ENCODE data around the gene PCSK5.
"Not testable (repeated sequence)": the region's sequence is repeated elsewhere in the genome, so short reads cannot be mapped to it uniquely, and the experiment has no call there.

The PCSK5 gene

DNA sequence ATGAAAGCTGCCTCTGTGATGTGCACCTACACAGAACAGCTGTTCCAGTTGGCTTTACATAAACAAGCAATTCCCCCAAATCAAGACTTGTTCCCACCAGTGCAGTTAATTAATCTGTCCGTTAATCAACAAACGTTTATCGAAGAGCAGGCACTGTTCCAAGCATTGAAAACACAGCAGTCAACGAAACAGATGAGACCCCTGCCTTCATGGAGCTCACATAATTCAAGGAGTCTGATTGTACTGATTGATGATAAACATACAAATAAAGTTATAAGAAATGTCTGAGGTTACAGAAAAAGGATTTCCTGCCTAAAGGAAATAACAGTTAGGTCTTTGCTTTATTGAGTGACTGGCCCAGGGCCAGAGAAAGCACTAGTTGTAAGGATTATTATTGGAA is 26.2 kb upstream of the PCSK5 start:
- Histone ChIP-seq H3K9ac (ENCODE audit: low read length) (no peak overlapping the region), H3K9me2 (replicated peaks; ENCODE audit: insufficient read depth, low read length) (no peaks in the 10 kb centered on the region), H3K4me3 (ENCODE audit: insufficient read depth, low read length, poor library complexity, severe bottlenecking) (no peak overlapping the region), H3K27me3 (ENCODE audit: low read length) (no peaks in the 10 kb centered on the region), H3K36me3 (ENCODE audit: low read length) (no peaks in the 10 kb centered on the region), H3K79me2 (ENCODE audit: insufficient read depth, low read length) (no peaks in the 10 kb centered on the region), H3F3A (ENCODE audit: insufficient read depth) (no peaks in the 10 kb centered on the region), H4K20me1 (ENCODE audit: low read depth, low read length) (no peaks in the 10 kb centered on the region), H3K27ac (ENCODE audit: low read depth, low read length) (no peak overlapping the region), H2AFZ (ENCODE audit: low read depth, low read length, severe bottlenecking) (no peak overlapping the region), H3K9me3 (ENCODE audit: insufficient read depth, low read length) (no peaks in the 10 kb centered on the region), H3K4me2 (ENCODE audit: low read depth, low read length, poor library complexity, severe bottlenecking) (no peak overlapping the region)
- TF ChIP-seq, protein P1, sequence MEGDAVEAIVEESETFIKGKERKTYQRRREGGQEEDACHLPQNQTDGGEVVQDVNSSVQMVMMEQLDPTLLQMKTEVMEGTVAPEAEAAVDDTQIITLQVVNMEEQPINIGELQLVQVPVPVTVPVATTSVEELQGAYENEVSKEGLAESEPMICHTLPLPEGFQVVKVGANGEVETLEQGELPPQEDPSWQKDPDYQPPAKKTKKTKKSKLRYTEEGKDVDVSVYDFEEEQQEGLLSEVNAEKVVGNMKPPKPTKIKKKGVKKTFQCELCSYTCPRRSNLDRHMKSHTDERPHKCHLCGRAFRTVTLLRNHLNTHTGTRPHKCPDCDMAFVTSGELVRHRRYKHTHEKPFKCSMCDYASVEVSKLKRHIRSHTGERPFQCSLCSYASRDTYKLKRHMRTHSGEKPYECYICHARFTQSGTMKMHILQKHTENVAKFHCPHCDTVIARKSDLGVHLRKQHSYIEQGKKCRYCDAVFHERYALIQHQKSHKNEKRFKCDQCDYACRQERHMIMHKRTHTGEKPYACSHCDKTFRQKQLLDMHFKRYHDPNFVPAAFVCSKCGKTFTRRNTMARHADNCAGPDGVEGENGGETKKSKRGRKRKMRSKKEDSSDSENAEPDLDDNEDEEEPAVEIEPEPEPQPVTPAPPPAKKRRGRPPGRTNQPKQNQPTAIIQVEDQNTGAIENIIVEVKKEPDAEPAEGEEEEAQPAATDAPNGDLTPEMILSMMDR (IDR thresholded peaks at IDR 0.05; ENCODE audit: insufficient read depth, low read length, poor library complexity, severe bottlenecking) = no peak
- TF ChIP-seq EZH2phosphoT487 (conservative IDR thresholded peaks at IDR 0.05; ENCODE audit: low read length) = no peak

DNA sequence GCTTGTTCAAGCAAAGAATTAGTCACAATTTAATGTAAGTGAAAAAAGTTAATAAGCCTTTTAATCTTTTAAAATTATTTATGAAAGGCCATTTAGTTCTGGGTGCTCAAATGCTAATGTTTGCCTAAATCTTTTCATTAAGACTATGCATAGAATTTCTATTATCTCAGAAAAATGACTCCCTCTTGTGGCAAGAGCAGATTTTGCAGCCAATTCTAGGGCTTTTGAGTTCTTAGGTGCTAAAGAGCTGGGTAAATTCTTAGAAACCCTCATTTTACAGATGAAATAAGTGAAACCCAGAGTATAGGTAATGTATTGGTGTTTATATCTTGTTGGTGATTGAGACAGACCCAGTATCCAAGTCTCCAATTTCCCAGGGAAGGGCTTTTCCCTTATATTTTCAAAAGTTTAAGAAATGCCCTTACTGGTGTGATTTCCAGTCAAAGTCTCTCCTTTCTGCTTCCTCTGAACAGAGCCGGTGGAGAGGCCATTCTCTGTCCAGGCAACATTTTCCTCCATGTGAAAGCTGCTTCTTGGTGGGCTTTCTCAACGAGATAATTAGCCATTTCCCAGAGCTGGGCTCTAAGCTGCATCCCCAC is 24.1 kb upstream of the PCSK5 start:
- Histone ChIP-seq H3K4me3 (ENCODE audit: insufficient read depth, low read length, poor library complexity, severe bottlenecking) (no peak overlapping the region), H3K4me2 (ENCODE audit: low read depth, low read length, poor library complexity, severe bottlenecking) (no peak overlapping the region), H2AFZ (ENCODE audit: low read depth, low read length, severe bottlenecking) (no peak overlapping the region), H3K9ac (ENCODE audit: low read length) (no peak overlapping the region), H3K27me3 (ENCODE audit: low read length) (no peaks in the 10 kb centered on the region), H4K20me1 (ENCODE audit: low read depth, low read length) (no peaks in the 10 kb centered on the region), H3K79me2 (ENCODE audit: insufficient read depth, low read length) (no peaks in the 10 kb centered on the region), H3K9me3 (ENCODE audit: insufficient read depth, low read length) (no peaks in the 10 kb centered on the region), H3F3A (ENCODE audit: insufficient read depth) (no peaks in the 10 kb centered on the region), H3K27ac (ENCODE audit: low read depth, low read length) (no peak overlapping the region), H3K36me3 (ENCODE audit: low read length) (no peaks in the 10 kb centered on the region), H3K9me2 (replicated peaks; ENCODE audit: insufficient read depth, low read length) (no peaks in the 10 kb centered on the region)
- TF ChIP-seq EZH2phosphoT487 (conservative IDR thresholded peaks at IDR 0.05; ENCODE audit: low read length) = no peak
- TF ChIP-seq, protein P1 (IDR thresholded peaks at IDR 0.05; ENCODE audit: insufficient read depth, low read length, poor library complexity, severe bottlenecking) = peak; percentile 74

DNA sequence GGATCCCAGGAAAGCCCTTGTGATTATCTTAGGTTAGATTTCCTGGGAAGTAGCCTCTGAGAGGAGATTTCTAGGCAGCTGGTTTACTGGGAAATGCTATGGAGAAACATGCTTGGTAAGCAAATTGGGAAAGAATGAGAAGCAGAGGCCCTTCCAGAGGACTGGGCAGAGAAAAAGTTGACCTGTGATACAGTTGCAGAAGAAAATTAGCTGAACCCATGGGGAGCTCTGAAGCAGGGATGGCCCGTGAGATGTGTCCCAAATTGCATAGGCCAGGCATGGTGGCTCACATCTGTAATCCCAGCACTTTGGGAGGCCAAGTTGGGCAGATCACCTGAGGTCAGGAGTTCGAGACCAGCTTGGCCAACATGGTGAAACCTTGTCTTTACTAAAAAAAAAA is 21.9 kb upstream of the PCSK5 start:
- not testable (repeated sequence) for H3K27me3 ChIP-seq (ENCODE audit: low read length); H3K4me2 ChIP-seq (ENCODE audit: low read depth, low read length, poor library complexity, severe bottlenecking); H3K79me2 ChIP-seq (ENCODE audit: insufficient read depth, low read length); H3K27ac ChIP-seq (ENCODE audit: low read depth, low read length); H3K9me3 ChIP-seq (ENCODE audit: insufficient read depth, low read length); H3F3A ChIP-seq (ENCODE audit: insufficient read depth); H4K20me1 ChIP-seq (ENCODE audit: low read depth, low read length); H3K4me3 ChIP-seq (ENCODE audit: insufficient read depth, low read length, poor library complexity, severe bottlenecking); H3K9me2 ChIP-seq (replicated peaks; ENCODE audit: insufficient read depth, low read length); H3K9ac ChIP-seq (ENCODE audit: low read length); H3K36me3 ChIP-seq (ENCODE audit: low read length); H2AFZ ChIP-seq (ENCODE audit: low read depth, low read length, severe bottlenecking)

DNA sequence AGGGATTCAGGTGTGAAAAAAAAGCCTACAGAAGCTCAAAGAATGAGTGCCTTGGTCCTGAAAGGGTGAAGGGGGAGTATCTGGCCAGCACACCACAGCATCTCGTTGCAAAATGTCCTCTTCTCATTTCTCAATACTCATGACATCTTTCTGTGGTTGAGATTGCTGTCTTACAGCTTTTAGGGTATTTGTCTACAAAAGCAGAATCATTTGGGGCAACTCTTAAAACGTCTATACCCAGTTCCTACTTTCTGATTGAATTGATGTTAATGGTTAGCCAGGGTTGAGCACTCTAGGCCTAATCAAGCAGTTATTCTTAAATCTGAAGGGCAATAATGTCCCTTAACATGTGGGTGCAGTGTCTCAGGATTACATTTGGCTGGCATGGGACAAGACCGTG is 21.2 kb upstream of the PCSK5 start:
- Histone ChIP-seq H3K79me2 (ENCODE audit: insufficient read depth, low read length) (no peaks in the 10 kb centered on the region), H3K4me2 (ENCODE audit: low read depth, low read length, poor library complexity, severe bottlenecking) (no peak overlapping the region), H3K36me3 (ENCODE audit: low read length) (no peaks in the 10 kb centered on the region), H3K9me2 (replicated peaks; ENCODE audit: insufficient read depth, low read length) (no peaks in the 10 kb centered on the region), H2AFZ (ENCODE audit: low read depth, low read length, severe bottlenecking) (no peak overlapping the region), H3K9ac (ENCODE audit: low read length) (no peak overlapping the region), H4K20me1 (ENCODE audit: low read depth, low read length) (no peaks in the 10 kb centered on the region), H3F3A (ENCODE audit: insufficient read depth) (no peaks in the 10 kb centered on the region), H3K27ac (ENCODE audit: low read depth, low read length) (no peak overlapping the region), H3K4me3 (ENCODE audit: insufficient read depth, low read length, poor library complexity, severe bottlenecking) (no peak overlapping the region), H3K27me3 (ENCODE audit: low read length) (no peaks in the 10 kb centered on the region), H3K9me3 (ENCODE audit: insufficient read depth, low read length) (no peaks in the 10 kb centered on the region)
- TF ChIP-seq, protein P1 (IDR thresholded peaks at IDR 0.05; ENCODE audit: insufficient read depth, low read length, poor library complexity, severe bottlenecking) = no peak
- no peak for TF ChIP-seq EZH2phosphoT487 (conservative IDR thresholded peaks at IDR 0.05; ENCODE audit: low read length)
